HCT116 (cell line): ENCODE results near the gene DPP9. TPM values are rescaled to one million over a fixed set of nuclear protein-coding genes. Genes with fewer than 3 reads are reported as not detected.

Source experiments
- ATAC-seq: fragments of 200-7000 bp; cut with Tn5 transposase; 2 replicates; pipeline ENCODE4 v1.9.1; 2020; ENCODE audit warnings: mild to moderate bottlenecking, moderate library complexity
- BruUV-seq: library from RNA; stranded (reverse); fragments of 400-500 nt; replicated peaks from 2 replicates; lab custom pipeline; 2021; lab: Mats Ljungman, UMichigan
- CTCF ChIA-PET: fragments of 300-600 bp; sonication (Branson Sonifier 250); formaldehyde crosslinking; loops from one replicate; lab custom pipeline; 2021; ENCODE audit warnings: antibody characterized with exemption; lab: Charles Lee
- POLR2A ChIA-PET: fragments of 300-600, 350-600 bp; sonication (Branson Sonifier 250); formaldehyde crosslinking; loops from one replicate; lab custom pipeline; 2021; ENCODE audit warnings: antibody characterized with exemption; lab: Charles Lee
- RAD21 ChIA-PET, 2 experiments: fragments of 300-600 bp; sonication (Branson Sonifier 250); formaldehyde crosslinking; loops; one replicate each; lab custom pipeline; 2023; ENCODE audit warnings: low total read pairs in 2 of 2; ENCODE audit not compliant: uncharacterized antibody in 2 of 2, unreplicated experiment in 2 of 2, low non-redundant PET in 1 of 2; lab: Charles Lee
- DNase-seq: peaks from one replicate; pipeline ENCODE4 v3.0.0-alpha.2; 2010; ENCODE audit warnings: low read depth, low spot score
- H2AFZ ChIP-seq: fragments of 200-600 bp; shearing (Covaris generic), sonication (generic); 2 replicates; pipeline ENCODE4 v1.6.1; 2017; ENCODE audit warnings: low read depth, mixed run types, mixed read lengths, antibody characterized with exemption, low read length; ENCODE audit not compliant: poor library complexity, severe bottlenecking
- H3K27ac ChIP-seq: 2 replicates; pipeline ENCODE4 v1.5.1; 2012; ENCODE audit warnings: low read depth, low read length
- H3K27me3 ChIP-seq: fragments of 200-600 bp; sonication (generic); 2 replicates; pipeline ENCODE4 v1.6.1; 2016; ENCODE audit warnings: mixed run types, low read length, mixed read lengths; ENCODE audit not compliant: insufficient read depth
- H3K36me3 ChIP-seq, 2 experiments: fragments of 200-500 bp in 1 of 2; fragments of 200-600 bp in 1 of 2; sonication (Bioruptor generic) in 1 of 2; sonication (generic) in 1 of 2; 2 replicates each; pipeline versions ENCODE4 v1.5.1 to v1.6.1; 2014 to 2016; ENCODE audit warnings: low read length in 2 of 2, inconsistent platforms in 1 of 2, mixed read lengths in 1 of 2, mixed run types in 1 of 2; ENCODE audit not compliant: insufficient read depth in 2 of 2, control insufficient read depth in 1 of 2
- H3K4me1 ChIP-seq, 2 experiments: fragments of 200-600 bp in 1 of 2; sonication (generic) in 1 of 2; 2 replicates each; pipeline versions ENCODE4 v1.5.1 to v1.6.1; 2012 to 2017; ENCODE audit warnings: low read length in 2 of 2, inconsistent platforms in 1 of 2, mild to moderate bottlenecking in 1 of 2, mixed read lengths in 1 of 2, mixed run types in 1 of 2, moderate library complexity in 1 of 2; ENCODE audit not compliant: insufficient read depth in 2 of 2, control insufficient read depth in 1 of 2
- H3K4me2 ChIP-seq: fragments of 200-600 bp; sonication (generic); 2 replicates; pipeline ENCODE4 v1.6.1; 2017; ENCODE audit warnings: mixed run types, low read length, mixed read lengths
- H3K4me3 ChIP-seq, 2 experiments: fragments of 200-600 bp in 1 of 2; sonication (generic) in 1 of 2; replicated peaks in 1 of 2; 2 replicates each; pipeline ENCODE4 v1.5.1; 2011 to 2016; ENCODE audit warnings: low read length in 2 of 2, control low read depth in 1 of 2, low read depth in 1 of 2, mild to moderate bottlenecking in 1 of 2, mixed read lengths in 1 of 2, mixed run types in 1 of 2
- H3K79me2 ChIP-seq: fragments of 200-600 bp; sonication (generic); 2 replicates; pipeline ENCODE4 v1.6.1; 2017; ENCODE audit warnings: mild to moderate bottlenecking, mixed run types, low read length, moderate library complexity, mixed read lengths; ENCODE audit not compliant: insufficient read depth
- H3K9ac ChIP-seq: fragments of 200-600 bp; sonication (generic); 2 replicates; pipeline ENCODE4 v1.6.1; 2016; ENCODE audit warnings: low read length, mixed read lengths
- H3K9me2 ChIP-seq: fragments of 200-600 bp; sonication (generic), shearing (Covaris generic); 2 replicates; pipeline ENCODE4 v1.6.1; 2017; ENCODE audit warnings: mixed run types, mild to moderate bottlenecking, moderate library complexity; ENCODE audit not compliant: insufficient read depth
- H3K9me3 ChIP-seq, 2 experiments: fragments of 200-500 bp in 1 of 2; fragments of 200-600 bp in 1 of 2; sonication (Bioruptor generic) in 1 of 2; sonication (generic) in 1 of 2; 2 replicates each; pipeline ENCODE4 v1.6.1; 2014 to 2017; ENCODE audit warnings: low read length in 2 of 2, mixed read lengths in 2 of 2, inconsistent platforms in 1 of 2, low read depth in 1 of 2, mild to moderate bottlenecking in 1 of 2, mixed run types in 1 of 2, moderate library complexity in 1 of 2; ENCODE audit not compliant: control insufficient read depth in 1 of 2, insufficient read depth in 1 of 2
- H4K20me1 ChIP-seq: fragments of 200-600 bp; sonication (generic), shearing (Covaris generic); 2 replicates; pipeline ENCODE4 v1.6.1; 2017; ENCODE audit warnings: mixed run types, mild to moderate bottlenecking, moderate library complexity; ENCODE audit not compliant: insufficient read depth
- ATF3 ChIP-seq: IDR thresholded peaks from 2 replicates; pipeline ENCODE4 v1.6.1; 2012
- CBX3 ChIP-seq: IDR thresholded peaks from 2 replicates; pipeline ENCODE4 v1.6.1; 2012; ENCODE audit warnings: low read depth
- CEBPB ChIP-seq: IDR thresholded peaks from 2 replicates; pipeline ENCODE4 v1.6.1; 2012; ENCODE audit warnings: low read depth
- EGR1 ChIP-seq: IDR thresholded peaks from 2 replicates; pipeline ENCODE4 v1.6.1; 2012; ENCODE audit warnings: low read depth
- ELF1 ChIP-seq: IDR thresholded peaks from 2 replicates; pipeline ENCODE4 v1.6.1; 2012; ENCODE audit warnings: low read depth, borderline replicate concordance
- EZH2 ChIP-seq: fragments of 200-600 bp; sonication (generic); IDR thresholded peaks from 2 replicates; pipeline ENCODE4 v1.6.1; 2017; ENCODE audit warnings: antibody characterized with exemption, mixed run types
- FOSL1 ChIP-seq: IDR thresholded peaks from 2 replicates; pipeline ENCODE4 v1.6.1; 2012; ENCODE audit warnings: low read depth
- JUND ChIP-seq: IDR thresholded peaks from 2 replicates; pipeline ENCODE4 v1.6.1; 2012
- MAX ChIP-seq: IDR thresholded peaks from 2 replicates; pipeline ENCODE4 v1.6.1; 2012
- POLR2A ChIP-seq: IDR thresholded peaks from 2 replicates; pipeline ENCODE4 v1.7.0; 2011; ENCODE audit warnings: borderline replicate concordance; ENCODE audit not compliant: insufficient read depth, insufficient read length; ENCODE audit errors: extremely low read depth
- POLR2AphosphoS5 ChIP-seq: IDR thresholded peaks from 2 replicates; pipeline ENCODE4 v1.6.1; 2011; ENCODE audit warnings: mild to moderate bottlenecking, low read depth, low read length, moderate library complexity
- RAD21 ChIP-seq: IDR thresholded peaks from 2 replicates; pipeline ENCODE4 v1.6.1; 2012; ENCODE audit warnings: low read depth, mild to moderate bottlenecking
- REST ChIP-seq: IDR thresholded peaks from 2 replicates; pipeline ENCODE4 v1.6.1; 2012; ENCODE audit warnings: low read depth
- SP1 ChIP-seq: IDR thresholded peaks from 2 replicates; pipeline ENCODE4 v1.6.1; 2012; ENCODE audit warnings: low read depth
- SRF ChIP-seq: IDR thresholded peaks from 2 replicates; pipeline ENCODE4 v1.6.1; 2012; ENCODE audit warnings: low read depth
- TCF7L2 ChIP-seq: IDR thresholded peaks from 2 replicates; pipeline ENCODE4 v1.7.0; 2011; ENCODE audit warnings: borderline replicate concordance, inconsistent platforms; ENCODE audit not compliant: insufficient read depth, insufficient read length; ENCODE audit errors: extremely low read depth
- YY1 ChIP-seq: IDR thresholded peaks from 2 replicates; pipeline ENCODE4 v1.6.1; 2011; ENCODE audit warnings: low read length, low read depth, moderate library complexity, mild to moderate bottlenecking; ENCODE audit not compliant: insufficient replicate concordance; ENCODE audit errors: extremely low read depth
- ZFX ChIP-seq: fragments of 450-650 bp; IDR thresholded peaks from 2 replicates; pipeline ENCODE4 v1.6.1; 2017
- ZNF274 ChIP-seq: fragments of 200-500 bp; sonication (Bioruptor generic); IDR thresholded peaks from 2 replicates; pipeline ENCODE4 v1.6.1; 2014; ENCODE audit warnings: mild to moderate bottlenecking, low read depth, low read length, inconsistent platforms
- intact Hi-C: fragments of 100-400 bp; cut with micrococcal nuclease; formaldehyde crosslinking; loops from 2 replicates; pipeline ENCODE4 v1.10.0; 2022
- total RNA-seq: library from RNA; stranded (reverse); gene quantifications from one replicate; pipeline ENCODE4 v1.2.1, GENCODE V29; 2021; ENCODE audit not compliant: unreplicated experiment

DPP9 gene
- total RNA-seq, 1 experiment from 2014 or later: 67.6 TPM

GRCh38 chr19:4687396-4687795, 36.2 kb downstream of the DPP9 start:
- POLR2A ChIA-PET: no interaction called here
- no peak for DNase-seq
- H3K27ac ChIP-seq: no peak overlapping the region
- H3K4me3 ChIP-seq: no peak overlapping the region
- H2AFZ ChIP-seq: no peak overlapping the region
- TF ChIP-seq RAD21 (no peak), TCF7L2 (no peak), SP1 (no peak), ELF1 (no peak), SRF (no peak), EGR1 (no peak), YY1 (no peak), ZFX (no peak), FOSL1 (no peak), CEBPB (no peak), CBX3 (no peak), ATF3 (no peak), MAX (no peak)
- peaks cover 4 to 40% of the 10 kb centered on the region in 2 experiments for H3K36me3 ChIP-seq
- no peaks in the 10 kb centered on the region for H3K79me2 ChIP-seq
- no peak overlapping the region for H3K9ac ChIP-seq
- no peaks in the 10 kb centered on the region for H4K20me1 ChIP-seq
- ATAC-seq: no peak
- no peak overlapping the region for H3K4me2 ChIP-seq
- intact Hi-C loops: no loop called here
- no peaks in the 10 kb centered on the region for H3K27me3 ChIP-seq
- H3K4me1 ChIP-seq: no peaks in the 10 kb centered on the region
- CTCF ChIA-PET: no interaction called here
- no peaks in the 10 kb centered on the region for H3K9me2 ChIP-seq
- H3K9me3 ChIP-seq: no peaks in the 10 kb centered on the region
- RAD21 ChIA-PET: no interaction called here
- BruUV-seq: no TSS peak

GRCh38 chr19:4686700-4687099, 36.9 kb downstream of the DPP9 start:
- Histone ChIP-seq H3K36me3 (peaks cover 4 to 37% of the 10 kb centered on the region in 2 experiments), H3K9me2 (no peaks in the 10 kb centered on the region), H3K4me1 (no peaks in the 10 kb centered on the region), H4K20me1 (no peaks in the 10 kb centered on the region), H3K27ac (no peak overlapping the region), H3K27me3 (no peaks in the 10 kb centered on the region), H2AFZ (no peak overlapping the region), H3K79me2 (no peaks in the 10 kb centered on the region), H3K4me2 (no peak overlapping the region), H3K9me3 (no peaks in the 10 kb centered on the region), H3K9ac (no peak overlapping the region), H3K4me3 (no peak overlapping the region)
- CTCF ChIA-PET: interaction anchor here (1.1 kb wide), 1 partner anchor 10 kb away, joined by 3 read pairs; no protein-coding TSS in a partner anchor
- DNase-seq (no peak), ATAC-seq (no peak)
- POLR2A ChIA-PET: no interaction called here
- intact Hi-C loops: no loop called here
- BruUV-seq: no TSS peak
- RAD21 ChIA-PET: no interaction called here
- no peak for TF ChIP-seq ZNF274
- TF ChIP-seq JUND: no peak
- no peak for TF ChIP-seq EZH2
- TF ChIP-seq SRF: no peak
- TF ChIP-seq FOSL1: no peak
- TF ChIP-seq EGR1: no peak
- no peak for TF ChIP-seq POLR2A
- TF ChIP-seq POLR2AphosphoS5: no peak
- TF ChIP-seq REST: no peak
- no peak for TF ChIP-seq YY1
- no peak for TF ChIP-seq RAD21
- no peak for TF ChIP-seq SP1
- TF ChIP-seq CBX3: no peak
- no peak for TF ChIP-seq ZFX
